Fibroblast of mammary gland (primary cell): ENCODE results near the gene TIMP2.

ENCODE experiments used
- DNase-seq: peaks from one replicate; pipeline ENCODE4 v3.0.0-alpha.2; 2010; ENCODE audit warnings: low read depth
- H3K4me3 ChIP-seq: 2 replicates; pipeline ENCODE4 v1.5.1; 2011; ENCODE audit warnings: low read depth, mild to moderate bottlenecking, low read length, moderate library complexity; ENCODE audit not compliant: control insufficient read depth
- TF ChIP-seq, protein P1 (sequence below): conservative IDR thresholded peaks from 2 replicates; pipeline ENCODE4 v1.5.1; 2011; ENCODE audit warnings: low read depth, low read length, inconsistent platforms; ENCODE audit not compliant: control insufficient read depth, insufficient read depth

The TIMP2 gene

GRCh38 chr17:78957128-78957527 lies 31.9 kb upstream of the TIMP2 start:
- TF ChIP-seq, protein P1, sequence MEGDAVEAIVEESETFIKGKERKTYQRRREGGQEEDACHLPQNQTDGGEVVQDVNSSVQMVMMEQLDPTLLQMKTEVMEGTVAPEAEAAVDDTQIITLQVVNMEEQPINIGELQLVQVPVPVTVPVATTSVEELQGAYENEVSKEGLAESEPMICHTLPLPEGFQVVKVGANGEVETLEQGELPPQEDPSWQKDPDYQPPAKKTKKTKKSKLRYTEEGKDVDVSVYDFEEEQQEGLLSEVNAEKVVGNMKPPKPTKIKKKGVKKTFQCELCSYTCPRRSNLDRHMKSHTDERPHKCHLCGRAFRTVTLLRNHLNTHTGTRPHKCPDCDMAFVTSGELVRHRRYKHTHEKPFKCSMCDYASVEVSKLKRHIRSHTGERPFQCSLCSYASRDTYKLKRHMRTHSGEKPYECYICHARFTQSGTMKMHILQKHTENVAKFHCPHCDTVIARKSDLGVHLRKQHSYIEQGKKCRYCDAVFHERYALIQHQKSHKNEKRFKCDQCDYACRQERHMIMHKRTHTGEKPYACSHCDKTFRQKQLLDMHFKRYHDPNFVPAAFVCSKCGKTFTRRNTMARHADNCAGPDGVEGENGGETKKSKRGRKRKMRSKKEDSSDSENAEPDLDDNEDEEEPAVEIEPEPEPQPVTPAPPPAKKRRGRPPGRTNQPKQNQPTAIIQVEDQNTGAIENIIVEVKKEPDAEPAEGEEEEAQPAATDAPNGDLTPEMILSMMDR, result no peak
- H3K4me3 ChIP-seq, result no peak overlapping the region
- DNase-seq, result peak; percentile 84

GRCh38 chr17:78956254-78956653 lies 31.1 kb upstream of the TIMP2 start:
- DNase-seq, result no peak
- TF ChIP-seq, protein P1, result no peak
- H3K4me3 ChIP-seq, result no peak overlapping the region

DNA sequence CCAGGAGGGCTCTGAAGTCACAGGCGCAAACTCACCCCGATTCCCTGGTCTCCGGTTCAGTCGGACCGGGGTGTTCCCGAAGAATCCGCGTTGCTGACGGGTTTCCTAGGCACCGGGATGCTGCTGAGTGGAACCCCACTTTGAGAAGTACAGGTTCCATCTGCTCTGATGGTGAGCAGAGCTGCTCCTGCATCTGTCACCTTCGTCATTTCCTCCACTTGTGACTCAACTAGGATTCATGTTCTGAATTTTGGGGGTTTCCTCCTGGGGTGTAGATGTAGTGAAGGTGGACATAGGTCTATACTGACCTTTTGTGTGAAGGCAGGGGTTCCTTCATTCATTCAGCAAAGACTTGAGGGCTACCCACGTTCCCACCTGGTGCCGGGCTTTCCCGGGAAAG lies 29.5 kb upstream of the TIMP2 start:
- no peak overlapping the region for H3K4me3 ChIP-seq
- TF ChIP-seq, protein P1, result no peak
- no peak for DNase-seq

DNA sequence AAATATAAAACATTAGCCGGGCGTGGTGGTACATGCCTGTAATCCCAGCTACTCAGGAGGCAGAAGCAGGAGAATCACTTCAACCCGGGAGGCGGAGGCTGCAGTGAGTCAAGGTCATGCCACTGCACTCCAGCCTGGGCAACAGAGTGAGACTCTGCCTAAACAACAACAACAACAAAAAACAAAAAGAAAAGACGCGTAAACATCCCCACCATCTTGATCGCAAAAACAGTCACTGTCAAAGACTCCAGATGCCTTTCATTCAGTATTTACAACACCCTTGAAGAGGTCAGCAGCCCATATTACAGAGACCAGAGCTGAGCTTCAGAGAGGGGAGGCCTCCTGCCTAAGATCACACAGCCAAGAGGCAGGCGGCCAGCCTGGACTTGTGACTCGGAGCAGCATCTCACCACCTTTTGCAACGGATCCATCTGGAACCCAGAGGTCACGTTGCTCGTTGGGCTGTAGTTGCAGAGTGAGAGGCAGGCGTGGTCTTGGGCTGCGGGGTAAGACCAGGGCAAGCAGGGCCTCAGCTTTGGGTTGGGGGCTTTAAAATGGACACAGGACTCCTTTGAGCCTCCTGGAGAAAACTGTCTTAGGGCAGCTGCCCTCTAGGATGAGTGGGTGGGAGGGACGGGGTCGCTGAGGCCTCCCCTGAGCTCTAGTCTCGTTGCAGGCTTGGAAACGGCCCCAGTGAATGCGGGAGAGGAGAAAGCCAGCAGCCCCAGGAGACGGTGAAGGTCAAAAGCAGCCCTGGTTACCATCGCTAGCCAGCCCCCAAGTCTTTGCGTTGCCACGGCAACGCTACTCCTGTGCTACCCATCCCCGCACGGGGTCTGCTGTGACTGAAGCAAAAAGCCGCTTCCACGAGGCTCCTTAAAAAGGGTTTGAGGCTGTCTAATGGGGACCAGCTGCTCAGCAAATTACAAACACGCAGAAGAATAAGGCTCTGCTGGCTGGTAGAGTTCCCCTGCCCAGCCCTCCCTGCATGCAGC lies 28.5 kb upstream of the TIMP2 start:
- peak; percentile 63 for DNase-seq
- H3K4me3 ChIP-seq, result no peak overlapping the region
- TF ChIP-seq, protein P1, result no peak

DNA sequence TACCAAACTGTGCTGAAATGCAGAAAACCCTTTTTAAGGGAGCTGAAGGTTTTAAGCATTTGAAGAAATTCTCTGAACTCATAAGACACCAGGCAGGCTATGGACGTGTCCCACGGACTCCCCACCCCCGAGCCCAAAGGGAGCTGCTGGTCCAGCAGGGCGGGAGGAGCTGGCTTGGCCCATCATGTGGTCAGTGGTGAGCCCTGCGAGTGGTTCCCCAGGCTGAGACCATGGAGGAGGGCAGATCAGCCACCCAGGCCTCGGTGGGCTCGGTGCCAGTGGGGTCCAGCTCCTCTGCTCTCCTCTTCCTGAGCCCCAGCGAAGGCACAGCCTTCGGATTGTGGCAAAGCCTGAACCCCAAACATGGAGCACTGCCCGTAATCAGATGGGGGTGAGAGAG lies 27.5 kb upstream of the TIMP2 start:
- TF ChIP-seq, protein P1, result no peak
- DNase-seq, result no peak
- H3K4me3 ChIP-seq, result no peak overlapping the region

GRCh38 chr17:78951967-78952551 lies 26.9 kb upstream of the TIMP2 start:
- no peak for DNase-seq
- TF ChIP-seq, protein P1, result no peak
- no peak overlapping the region for H3K4me3 ChIP-seq
